Spleen (tissue), 7 donors: ENCODE measurements around the gene RGS19.

Experiments used
- POLR2A ChIP-seq, 3 donors: fragments of 450-650 bp; IDR thresholded peaks; one replicate each; pipeline ENCODE4 v1.5.1; 2017; ENCODE audit warnings: antibody characterized with exemption in 3 of 3, mild to moderate bottlenecking in 1 of 3
- TF ChIP-seq, protein P1 (sequence below), 11 experiments: fragments of 200-600 bp in 7 of 11; fragments of 450-650 bp in 4 of 11; sonication (generic) in 4 of 11; IDR thresholded peaks in 8 of 11; conservative IDR thresholded peaks in 3 of 11; 1 replicate in 7 of 11; 2 replicates in 4 of 11; pipeline versions ENCODE4 v1.4.0 to v1.8.0; 2016 to 2021; ENCODE audit warnings: antibody characterized with exemption in 11 of 11, inconsistent platforms in 4 of 11, mild to moderate bottlenecking in 1 of 11
- donor health status: DM: no; HTN: no; CAD: no; lungs with moderate emphysema.
- donor health status: DM: no; HTN: no; CAD: no.
- donor health status: DM: no; HTN: no; CAD: no.

DNA sequence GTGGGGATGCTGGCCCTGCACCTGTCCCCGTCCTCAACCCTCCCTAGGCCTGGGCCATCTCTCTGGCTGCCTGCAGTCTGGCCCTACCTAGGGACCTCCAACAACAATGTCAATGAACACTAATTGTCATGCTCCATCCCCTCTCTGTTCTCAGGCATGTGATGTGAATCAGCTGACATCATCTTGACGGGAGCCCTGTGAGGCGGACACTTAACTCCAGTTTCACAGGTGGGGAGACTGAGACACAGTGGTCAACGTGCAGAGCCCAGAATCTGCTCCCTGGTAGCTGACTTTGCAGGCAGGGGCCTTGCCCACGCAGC is 17.1 kb downstream of the RGS19 start:
- TF ChIP-seq, protein P1, sequence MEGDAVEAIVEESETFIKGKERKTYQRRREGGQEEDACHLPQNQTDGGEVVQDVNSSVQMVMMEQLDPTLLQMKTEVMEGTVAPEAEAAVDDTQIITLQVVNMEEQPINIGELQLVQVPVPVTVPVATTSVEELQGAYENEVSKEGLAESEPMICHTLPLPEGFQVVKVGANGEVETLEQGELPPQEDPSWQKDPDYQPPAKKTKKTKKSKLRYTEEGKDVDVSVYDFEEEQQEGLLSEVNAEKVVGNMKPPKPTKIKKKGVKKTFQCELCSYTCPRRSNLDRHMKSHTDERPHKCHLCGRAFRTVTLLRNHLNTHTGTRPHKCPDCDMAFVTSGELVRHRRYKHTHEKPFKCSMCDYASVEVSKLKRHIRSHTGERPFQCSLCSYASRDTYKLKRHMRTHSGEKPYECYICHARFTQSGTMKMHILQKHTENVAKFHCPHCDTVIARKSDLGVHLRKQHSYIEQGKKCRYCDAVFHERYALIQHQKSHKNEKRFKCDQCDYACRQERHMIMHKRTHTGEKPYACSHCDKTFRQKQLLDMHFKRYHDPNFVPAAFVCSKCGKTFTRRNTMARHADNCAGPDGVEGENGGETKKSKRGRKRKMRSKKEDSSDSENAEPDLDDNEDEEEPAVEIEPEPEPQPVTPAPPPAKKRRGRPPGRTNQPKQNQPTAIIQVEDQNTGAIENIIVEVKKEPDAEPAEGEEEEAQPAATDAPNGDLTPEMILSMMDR (IDR thresholded peaks at IDR 0.05 in 8 of 11, conservative IDR thresholded peaks at IDR 0.05 in 3 of 11), result no peak
- no peak for TF ChIP-seq POLR2A (IDR thresholded peaks at IDR 0.05)
